B cell (primary cell): ENCODE measurements around the gene ATP8A2. TPM values are rescaled to one million over a fixed set of nuclear protein-coding genes. Genes with fewer than 3 reads are reported as not detected.

Source experiments
- ATAC-seq: fragments of 200-7000 bp; cut with Tn5 transposase; one replicate; pipeline ENCODE4 v1.10.0; 2021; ENCODE audit warnings: low read depth, mild to moderate bottlenecking, moderate number of reproducible peaks, moderate library complexity
- CTCF ChIA-PET: fragments of 350-600 bp; sonication (Branson Sonifier 250); formaldehyde crosslinking; loops from one replicate; lab custom pipeline; 2021; ENCODE audit warnings: antibody characterized with exemption, inconsistent platforms; lab: Charles Lee
- POLR2A ChIA-PET: fragments of 350-600 bp; sonication (Branson Sonifier 250); formaldehyde crosslinking; loops from one replicate; lab custom pipeline; 2021; ENCODE audit warnings: antibody characterized with exemption; lab: Charles Lee
- DNase-seq: peaks from one replicate; pipeline ENCODE4 v3.0.0; 2013
- H2AFZ ChIP-seq: 2 replicates; pipeline ENCODE4 v1.6.1; 2012; ENCODE audit warnings: mild to moderate bottlenecking, low read depth, low read length; ENCODE audit not compliant: insufficient read depth, poor library complexity, severe bottlenecking
- H3K27ac ChIP-seq, 2 donors: 1 replicate in 1 of 2; 2 replicates in 1 of 2; pipeline ENCODE4 v1.5.1; 2012 to 2013; ENCODE audit warnings: low read length in 2 of 2, mild to moderate bottlenecking in 2 of 2, moderate library complexity in 1 of 2
- H3K27me3 ChIP-seq, 4 experiments: fragments of 200-600 bp in 1 of 4; sonication (generic) in 1 of 4; replicated peaks in 1 of 4; 1 replicate in 2 of 4; 2 replicates in 2 of 4; pipeline versions ENCODE4 v1.6.1 to v1.7.0; 2013 to 2016; ENCODE audit warnings: low read length in 3 of 4, mild to moderate bottlenecking in 2 of 4, mixed read lengths in 1 of 4, moderate library complexity in 1 of 4; ENCODE audit not compliant: insufficient read depth in 4 of 4, control insufficient read depth in 3 of 4; ENCODE audit errors: control extremely low read depth in 1 of 4
- H3K36me3 ChIP-seq, 2 experiments: replicated peaks in 1 of 2; 1 replicate in 1 of 2; 2 replicates in 1 of 2; pipeline versions ENCODE4 v1.6.1 to v1.7.1; 2013; ENCODE audit warnings: low read length in 1 of 2; ENCODE audit not compliant: insufficient read depth in 2 of 2, control insufficient read depth in 1 of 2; ENCODE audit errors: control extremely low read depth in 1 of 2, extremely low read depth in 1 of 2
- H3K4me1 ChIP-seq, 2 donors: fragments of 200-600 bp in 1 of 2; sonication (generic) in 1 of 2; 1 replicate in 1 of 2; 2 replicates in 1 of 2; pipeline versions ENCODE4 v1.5.1 to v1.6.1; 2013 to 2017; ENCODE audit warnings: low read length in 2 of 2; ENCODE audit not compliant: control insufficient read depth in 2 of 2, insufficient read depth in 2 of 2
- H3K4me2 ChIP-seq: replicated peaks from 2 replicates; pipeline ENCODE3; 2012; ENCODE audit warnings: mild to moderate bottlenecking, low read depth, low read length; ENCODE audit not compliant: poor library complexity, severe bottlenecking
- H3K4me3 ChIP-seq, 5 experiments: fragments of 200-600 bp in 1 of 5; sonication (generic) in 1 of 5; 1 replicate in 3 of 5; 2 replicates in 2 of 5; pipeline versions ENCODE4 v1.5.1 to v1.7.0; 2011 to 2016; ENCODE audit warnings: low read length in 4 of 5, mild to moderate bottlenecking in 4 of 5, low read depth in 2 of 5, control low read depth in 1 of 5, moderate library complexity in 1 of 5; ENCODE audit not compliant: insufficient read depth in 1 of 5; ENCODE audit errors: control extremely low read depth in 1 of 5, extremely low read depth in 1 of 5
- H3K79me2 ChIP-seq: fragments of 200-600 bp; sonication (generic); one replicate; pipeline ENCODE4 v1.6.0; 2016; ENCODE audit warnings: low read length; ENCODE audit not compliant: control insufficient read depth, insufficient read depth
- H3K9ac ChIP-seq: fragments of 200-600 bp; sonication (generic); 2 replicates; pipeline ENCODE4 v1.6.1; 2017; ENCODE audit warnings: mild to moderate bottlenecking, low read length, moderate library complexity
- H3K9me3 ChIP-seq, 3 donors: one replicate each; pipeline versions ENCODE4 v1.6.1 to v1.7.1; 2013; ENCODE audit warnings: low read length in 2 of 3; ENCODE audit not compliant: control insufficient read depth in 2 of 3, insufficient read depth in 1 of 3; ENCODE audit errors: control extremely low read depth in 1 of 3
- H4K20me1 ChIP-seq: 2 replicates; pipeline ENCODE4 v1.6.0; 2012; ENCODE audit warnings: mild to moderate bottlenecking, low read length; ENCODE audit not compliant: insufficient read depth, control insufficient read depth, poor library complexity, severe bottlenecking
- H3K27ac Mint-ChIP-seq: one replicate; pipeline ENCODE4 v1.8.0; 2021; ENCODE audit warnings: mixed read lengths
- H3K27me3 Mint-ChIP-seq: one replicate; pipeline ENCODE4 v1.8.0; 2021; ENCODE audit warnings: mixed read lengths
- H3K4me1 Mint-ChIP-seq: one replicate; pipeline ENCODE4 v1.8.0; 2021; ENCODE audit warnings: mixed read lengths
- H3K4me3 Mint-ChIP-seq: one replicate; pipeline ENCODE4 v1.8.0; 2021; ENCODE audit warnings: mixed read lengths
- H3K9me3 Mint-ChIP-seq: one replicate; pipeline ENCODE4 v1.8.0; 2022; ENCODE audit warnings: mixed read lengths; ENCODE audit not compliant: insufficient read depth
- CTCF ChIP-seq: fragments of 200-600 bp; IDR thresholded peaks from one replicate; pipeline ENCODE4 v1.8.0; 2022; ENCODE audit warnings: antibody characterized with exemption, mild to moderate bottlenecking
- EZH2 ChIP-seq: IDR thresholded peaks from 2 replicates; pipeline ENCODE4 v1.6.1; 2012; ENCODE audit warnings: borderline replicate concordance, low read depth, mild to moderate bottlenecking, moderate library complexity, low read length; ENCODE audit not compliant: insufficient read depth, poor library complexity, severe bottlenecking
- WGBS: methylation state at CpG from one replicate; pipeline ENCODE4 v1.1.5; 2013; ENCODE audit warnings: missing lambda C conversion rate; ENCODE audit not compliant: insufficient coverage; 5-methylcytosine and 5-hydroxymethylcytosine counted together
- intact Hi-C: fragments of 100-400 bp; cut with micrococcal nuclease; formaldehyde crosslinking; loops from one replicate; pipeline ENCODE4 v1.10.0; 2022
- polyA plus RNA-seq: library from polyadenylated mRNA; depleted of rRNA; stranded (reverse); fragments of >200 nt; gene quantifications from 2 replicates; pipeline ENCODE4 v1.2.3, GENCODE V29; 2012
- total RNA-seq, 2 donors: library from RNA; stranded (reverse); fragments of 120-200 nt in 1 of 2; gene quantifications; 1 replicate in 1 of 2; 2 replicates in 1 of 2; pipeline versions ENCODE4 v1.2.3 to v1.2.4, GENCODE V29; 2013 to 2022

The ATP8A2 gene
- total and polyA plus RNA-seq, 2 donors (not counting 1 experiment from before 2014, with no cell fraction given) = not detected

- Mint-ChIP-seq H3K4me1 (no peaks in the 10 kb centered on the region), H3K27me3 (peaks cover 8% of the 10 kb centered on the region), H3K9me3 (peaks cover 3% of the 10 kb centered on the region), H3K27ac (no peak overlapping the region), H3K4me3 (no peak overlapping the region)
- no peaks in the 10 kb centered on the region for H3K79me2 ChIP-seq
- ATAC-seq (no peak), DNase-seq (no peak)
- H3K4me1 ChIP-seq = no peaks in the 10 kb centered on the region
- WGBS = 69% methylated on average over 2 of the region's 2 CpGs
- POLR2A ChIA-PET = no interaction called here
- intact Hi-C loops = no loop called here
- H3K27me3 ChIP-seq = no peaks in the 10 kb centered on the region
- H3K36me3 ChIP-seq = no peaks in the 10 kb centered on the region
- no peak overlapping the region for H3K4me3 ChIP-seq
- CTCF ChIA-PET = no interaction called here
- H3K27ac ChIP-seq = no peak overlapping the region
- no peak for TF ChIP-seq EZH2
- TF ChIP-seq CTCF = no peak
- no peaks in the 10 kb centered on the region for H4K20me1 ChIP-seq
- no peaks in the 10 kb centered on the region for H3K9me3 ChIP-seq
- H3K9ac ChIP-seq = no peak overlapping the region
- no peak overlapping the region for H2AFZ ChIP-seq
- no peak overlapping the region for H3K4me2 ChIP-seq
These were observed 281.0 kb downstream of the ATP8A2 start for GRCh38 chr13:25652764-25653163.

GRCh38 chr13:25654322-25654721, 282.5 kb downstream of the ATP8A2 start:
- no peak overlapping the region for H2AFZ ChIP-seq
- H3K36me3 ChIP-seq = no peaks in the 10 kb centered on the region
- Mint-ChIP-seq H3K4me3 (no peak overlapping the region), H3K4me1 (no peaks in the 10 kb centered on the region), H3K27me3 (peaks cover 8% of the 10 kb centered on the region), H3K9me3 (no peaks in the 10 kb centered on the region), H3K27ac (no peak overlapping the region)
- H3K4me3 ChIP-seq = no peak overlapping the region
- H3K27ac ChIP-seq = no peak overlapping the region
- H3K4me1 ChIP-seq = no peaks in the 10 kb centered on the region
- no peak for DNase-seq
- no peaks in the 10 kb centered on the region for H3K79me2 ChIP-seq
- intact Hi-C loops = no loop called here
- no peak for ATAC-seq
- ChIA-PET CTCF (no interaction called here), POLR2A (no interaction called here)
- H3K9ac ChIP-seq = no peak overlapping the region
- 93% methylated on average over 4 of the region's 4 CpGs for WGBS
- no peaks in the 10 kb centered on the region for H4K20me1 ChIP-seq
- TF ChIP-seq CTCF (no peak), EZH2 (no peak)
- H3K9me3 ChIP-seq = no peaks in the 10 kb centered on the region
- no peak overlapping the region for H3K4me2 ChIP-seq
- H3K27me3 ChIP-seq = no peaks in the 10 kb centered on the region
